Upper lobe of right lung (tissue), 1 donor: ENCODE results near the gene EMID1. TPM values are rescaled to one million over a fixed set of nuclear protein-coding genes. Genes with fewer than 3 reads are reported as not detected.

ENCODE experiments used
- ATAC-seq: fragments of 200-7000 bp; cut with Tn5 transposase; one replicate; pipeline ENCODE4 v1.9.1; 2020; ENCODE audit warnings: mild to moderate bottlenecking, moderate library complexity
- DNase-seq: peaks from one replicate; pipeline ENCODE4 v3.0.0-alpha.2; 2020
- H3K27ac ChIP-seq: fragments of 200-600 bp; one replicate; pipeline ENCODE4 v1.8.0; 2022
- H3K27me3 ChIP-seq: fragments of 200-600 bp; one replicate; pipeline ENCODE4 v1.8.0; 2022; ENCODE audit warnings: mild to moderate bottlenecking
- H3K36me3 ChIP-seq: fragments of 200-600 bp; one replicate; pipeline ENCODE4 v1.8.0; 2022
- H3K4me1 ChIP-seq: fragments of 200-600 bp; one replicate; pipeline ENCODE4 v1.8.0; 2022
- H3K4me3 ChIP-seq: fragments of 200-600 bp; one replicate; pipeline ENCODE4 v1.8.0; 2022; ENCODE audit warnings: mild to moderate bottlenecking
- H3K9me3 ChIP-seq: fragments of 200-600 bp; one replicate; pipeline ENCODE4 v1.8.0; 2022
- intact Hi-C: fragments of 100-400 bp; cut with DNase I; formaldehyde crosslinking; loops from one replicate; pipeline ENCODE4 v1.11.0; 2022
- total RNA-seq: library from RNA; stranded (reverse); fragmentation: NEBNext Ultra II Directional; extraction: Animal tissue kit (Norgen Biotek cat#: 25700); gene quantifications from one replicate; pipeline ENCODE4 v1.2.1, GENCODE V29; 2021
- TF ChIP-seq, protein P1 (sequence below): fragments of 200-600 bp; IDR thresholded peaks from one replicate; pipeline ENCODE4 v1.8.0; 2022; ENCODE audit warnings: antibody characterized with exemption
- donor health status: DM: no; HTN: yes; CAD: no; lungs with severe emphysema.

EMID1 gene
- total RNA-seq, 1 donor from 2014 or later: 15.2 TPM

DNA sequence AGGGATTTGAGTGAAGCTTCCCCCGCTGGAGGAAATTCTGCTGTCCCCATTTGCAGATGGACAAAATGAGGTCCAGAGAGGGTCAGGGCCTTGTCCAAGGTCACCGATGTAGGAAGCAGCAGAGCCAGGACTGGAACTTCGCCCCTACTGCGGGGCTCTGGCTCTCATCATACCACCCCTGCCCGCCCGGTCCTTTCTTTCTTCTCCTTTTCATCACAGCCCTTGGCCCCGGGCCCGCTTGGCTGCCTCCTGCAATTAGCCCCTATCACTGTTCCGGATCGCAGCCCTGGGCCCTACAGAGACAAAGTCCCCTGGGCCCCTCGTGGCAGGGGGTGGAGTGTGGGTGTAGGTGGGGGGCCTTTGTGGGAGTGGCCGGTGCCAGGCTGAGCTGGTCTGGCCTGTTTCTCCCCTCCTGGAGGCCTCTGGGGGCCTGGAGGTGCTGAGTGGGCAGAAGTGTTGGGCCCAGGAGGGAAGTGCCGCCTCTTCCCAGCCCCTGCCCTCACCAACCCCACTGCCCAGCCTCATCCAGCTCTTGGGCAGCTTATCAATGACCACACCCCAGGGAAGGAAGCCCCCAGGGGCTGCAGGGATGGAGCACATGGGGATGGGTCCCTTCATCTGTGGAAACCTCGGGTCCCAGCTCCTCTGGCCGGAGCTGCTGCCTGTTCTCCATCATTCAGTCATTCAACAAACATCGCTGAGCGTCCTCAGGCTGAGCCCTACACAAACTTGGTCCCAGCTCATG lies 3.4 kb downstream of the EMID1 start:
- Histone ChIP-seq H3K36me3 (no peaks in the 10 kb centered on the region), H3K4me3 (no peak overlapping the region), H3K27me3 (no peaks in the 10 kb centered on the region), H3K4me1 (peaks cover 12% of the 10 kb centered on the region), H3K27ac (no peak overlapping the region), H3K9me3 (no peaks in the 10 kb centered on the region)
- TF ChIP-seq, protein P1, sequence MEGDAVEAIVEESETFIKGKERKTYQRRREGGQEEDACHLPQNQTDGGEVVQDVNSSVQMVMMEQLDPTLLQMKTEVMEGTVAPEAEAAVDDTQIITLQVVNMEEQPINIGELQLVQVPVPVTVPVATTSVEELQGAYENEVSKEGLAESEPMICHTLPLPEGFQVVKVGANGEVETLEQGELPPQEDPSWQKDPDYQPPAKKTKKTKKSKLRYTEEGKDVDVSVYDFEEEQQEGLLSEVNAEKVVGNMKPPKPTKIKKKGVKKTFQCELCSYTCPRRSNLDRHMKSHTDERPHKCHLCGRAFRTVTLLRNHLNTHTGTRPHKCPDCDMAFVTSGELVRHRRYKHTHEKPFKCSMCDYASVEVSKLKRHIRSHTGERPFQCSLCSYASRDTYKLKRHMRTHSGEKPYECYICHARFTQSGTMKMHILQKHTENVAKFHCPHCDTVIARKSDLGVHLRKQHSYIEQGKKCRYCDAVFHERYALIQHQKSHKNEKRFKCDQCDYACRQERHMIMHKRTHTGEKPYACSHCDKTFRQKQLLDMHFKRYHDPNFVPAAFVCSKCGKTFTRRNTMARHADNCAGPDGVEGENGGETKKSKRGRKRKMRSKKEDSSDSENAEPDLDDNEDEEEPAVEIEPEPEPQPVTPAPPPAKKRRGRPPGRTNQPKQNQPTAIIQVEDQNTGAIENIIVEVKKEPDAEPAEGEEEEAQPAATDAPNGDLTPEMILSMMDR: no peak
- intact Hi-C loops: no loop called here
- ATAC-seq (no peak), DNase-seq (no peak)

DNA sequence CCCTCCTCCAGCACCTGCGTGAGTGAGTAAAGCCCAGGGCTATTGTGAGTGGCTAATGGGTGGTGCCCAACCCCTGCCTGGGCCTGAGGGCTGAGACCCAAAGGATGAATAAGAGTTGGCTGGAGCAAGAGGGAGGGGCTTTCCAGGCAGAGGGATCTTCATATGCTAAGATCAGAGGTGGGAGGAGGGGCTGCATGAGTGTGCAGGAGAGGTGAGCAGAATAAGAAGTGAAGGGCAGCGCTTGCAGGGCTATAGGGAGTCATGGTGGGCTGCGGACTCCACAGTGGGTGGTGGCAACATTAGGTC lies 3.9 kb downstream of the EMID1 start:
- TF ChIP-seq, protein P1: no peak
- ATAC-seq: no peak
- intact Hi-C loops: no loop called here
- no peaks in the 10 kb centered on the region for H3K36me3 ChIP-seq
- no peak overlapping the region for H3K4me3 ChIP-seq
- no peak for DNase-seq
- no peaks in the 10 kb centered on the region for H3K9me3 ChIP-seq
- peaks cover 12% of the 10 kb centered on the region for H3K4me1 ChIP-seq
- H3K27ac ChIP-seq: no peak overlapping the region
- no peaks in the 10 kb centered on the region for H3K27me3 ChIP-seq

DNA sequence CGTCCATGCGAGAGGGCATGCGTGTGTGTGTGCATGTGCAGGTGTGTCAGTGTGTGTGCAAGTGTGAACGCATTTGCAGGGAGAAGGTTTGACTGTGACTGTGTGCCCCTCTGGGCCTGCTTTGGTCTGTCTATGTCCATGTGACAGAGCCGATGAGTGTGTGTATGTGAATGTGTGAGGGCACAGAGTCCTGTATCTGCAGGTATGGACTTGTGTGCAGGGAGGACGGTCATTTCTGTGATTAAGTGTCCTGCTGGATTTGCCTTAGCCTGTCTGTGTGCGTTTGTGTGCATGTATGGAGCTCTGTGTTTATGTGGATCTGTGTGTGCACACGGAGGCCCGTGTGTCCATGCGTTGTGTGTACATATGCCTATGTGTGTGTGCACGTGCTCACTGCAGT lies 5.4 kb downstream of the EMID1 start:
- Histone ChIP-seq H3K4me3 (no peak overlapping the region), H3K27ac (no peak overlapping the region), H3K4me1 (peaks cover 9% of the 10 kb centered on the region), H3K9me3 (no peaks in the 10 kb centered on the region), H3K36me3 (no peaks in the 10 kb centered on the region), H3K27me3 (no peaks in the 10 kb centered on the region)
- DNase-seq (no peak), ATAC-seq (no peak)
- intact Hi-C loops: no loop called here
- TF ChIP-seq, protein P1: no peak

DNA sequence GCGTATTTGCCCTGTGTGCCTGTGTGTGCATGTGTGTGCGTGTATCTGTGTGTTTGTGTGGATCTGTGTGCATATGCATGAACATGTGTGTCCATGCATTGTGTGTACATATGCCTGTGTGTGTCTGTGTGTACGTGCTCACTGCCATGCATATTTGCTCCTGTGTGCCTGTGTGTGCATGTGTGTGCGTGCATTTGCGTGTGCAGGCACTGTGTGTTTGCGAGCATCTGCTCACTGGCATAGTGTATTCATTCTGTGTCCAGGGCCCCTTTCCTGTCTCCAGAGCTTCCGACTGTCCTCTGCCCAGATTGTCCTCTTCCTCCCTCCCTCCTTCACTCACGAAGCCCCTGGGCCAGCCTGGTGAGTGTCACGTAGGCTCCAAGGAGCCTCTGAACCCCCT lies 5.8 kb downstream of the EMID1 start:
- no peak for DNase-seq
- TF ChIP-seq, protein P1: no peak
- intact Hi-C loops: no loop called here

DNA sequence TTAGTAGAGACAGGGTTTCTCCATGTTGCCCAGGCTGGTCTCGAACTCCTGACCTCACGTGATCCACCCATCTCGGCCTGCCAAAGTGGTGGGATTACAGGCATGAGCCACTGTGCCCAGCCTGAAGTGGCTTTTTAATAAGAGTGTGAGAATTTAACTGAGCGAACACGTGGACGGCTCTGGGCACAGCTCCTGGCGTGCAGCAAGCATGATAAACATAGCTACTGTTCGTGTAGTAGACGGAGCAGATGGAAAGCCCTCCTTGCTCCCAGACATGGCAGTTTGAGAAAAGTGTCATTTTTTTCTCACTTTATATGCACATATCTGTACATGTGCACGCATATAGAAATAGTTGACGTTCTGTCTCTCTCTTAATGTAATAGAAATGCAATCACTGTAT lies 7.0 kb downstream of the EMID1 start:
- intact Hi-C loops: no loop called here
- Histone ChIP-seq H3K27me3 (no peaks in the 10 kb centered on the region), H3K4me1 (no peaks in the 10 kb centered on the region), H3K4me3 (no peak overlapping the region), H3K9me3 (no peaks in the 10 kb centered on the region), H3K27ac (no peak overlapping the region), H3K36me3 (no peaks in the 10 kb centered on the region)
- ATAC-seq (no peak), DNase-seq (no peak)
- TF ChIP-seq, protein P1: no peak

More for the DNA sequence above, 5.8 kb downstream of the EMID1 start:
- no peaks in the 10 kb centered on the region for H3K9me3 ChIP-seq
- H3K36me3 ChIP-seq: no peaks in the 10 kb centered on the region
- ATAC-seq: no peak
- no peaks in the 10 kb centered on the region for H3K27me3 ChIP-seq
- peaks cover 6% of the 10 kb centered on the region for H3K4me1 ChIP-seq
- no peak overlapping the region for H3K27ac ChIP-seq
- H3K4me3 ChIP-seq: no peak overlapping the region

DNA sequence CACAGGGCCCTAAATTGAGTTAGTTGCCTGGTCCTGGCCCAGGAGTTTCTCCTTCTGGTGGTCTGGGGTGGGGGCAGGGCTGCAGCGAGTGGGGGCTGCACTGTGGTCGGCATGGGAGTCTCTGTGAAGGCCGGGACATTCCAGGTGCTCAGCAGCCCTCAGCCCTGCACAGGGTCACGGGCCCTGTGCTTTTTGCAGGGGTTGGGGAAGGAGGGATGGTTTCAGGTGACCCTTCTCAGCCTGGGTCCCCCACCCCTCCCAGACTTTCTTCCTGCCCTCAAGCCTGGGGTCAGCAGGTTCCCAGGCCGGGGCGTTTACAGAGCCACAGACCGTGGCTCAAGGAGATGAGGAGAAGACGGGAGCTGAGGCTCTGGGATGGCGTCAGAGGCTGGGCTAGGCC lies 7.8 kb downstream of the EMID1 start:
- intact Hi-C loops: no loop called here
- DNase-seq (no peak), ATAC-seq (no peak)
- Histone ChIP-seq H3K4me1 (no peaks in the 10 kb centered on the region), H3K4me3 (no peak overlapping the region), H3K27me3 (no peaks in the 10 kb centered on the region), H3K9me3 (no peaks in the 10 kb centered on the region), H3K27ac (no peak overlapping the region), H3K36me3 (no peaks in the 10 kb centered on the region)
- TF ChIP-seq, protein P1: no peak
